HG02870 (cell line): ENCODE results near the gene PYCR2.

Source experiments
- ATAC-seq: cut with Tn5 transposase; IDR thresholded peaks from one replicate; pipeline ENCODE4 v1.9.1; 2021; ENCODE audit warnings: mild to moderate bottlenecking, moderate library complexity; ENCODE audit not compliant: unreplicated experiment

Gene PYCR2

DNA sequence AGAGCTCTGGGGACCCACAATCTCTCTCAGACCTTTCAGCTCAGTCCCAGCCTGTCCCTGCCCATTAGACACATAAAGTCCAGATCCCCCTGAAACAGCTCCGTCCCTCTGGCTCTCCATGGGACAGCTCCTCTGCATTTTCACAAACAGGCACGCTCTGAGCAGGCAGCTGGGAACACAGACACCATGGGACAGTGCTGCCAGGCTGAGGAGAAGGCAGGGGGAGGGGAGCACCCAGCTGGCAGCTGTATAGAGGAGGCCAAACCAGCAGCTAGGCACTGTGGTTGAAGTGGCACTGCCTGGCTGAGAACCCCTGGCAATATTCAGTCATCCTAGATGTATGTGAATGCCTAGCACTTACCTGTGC is 43.8 kb downstream of the PYCR2 start:
- no peak for ATAC-seq

DNA sequence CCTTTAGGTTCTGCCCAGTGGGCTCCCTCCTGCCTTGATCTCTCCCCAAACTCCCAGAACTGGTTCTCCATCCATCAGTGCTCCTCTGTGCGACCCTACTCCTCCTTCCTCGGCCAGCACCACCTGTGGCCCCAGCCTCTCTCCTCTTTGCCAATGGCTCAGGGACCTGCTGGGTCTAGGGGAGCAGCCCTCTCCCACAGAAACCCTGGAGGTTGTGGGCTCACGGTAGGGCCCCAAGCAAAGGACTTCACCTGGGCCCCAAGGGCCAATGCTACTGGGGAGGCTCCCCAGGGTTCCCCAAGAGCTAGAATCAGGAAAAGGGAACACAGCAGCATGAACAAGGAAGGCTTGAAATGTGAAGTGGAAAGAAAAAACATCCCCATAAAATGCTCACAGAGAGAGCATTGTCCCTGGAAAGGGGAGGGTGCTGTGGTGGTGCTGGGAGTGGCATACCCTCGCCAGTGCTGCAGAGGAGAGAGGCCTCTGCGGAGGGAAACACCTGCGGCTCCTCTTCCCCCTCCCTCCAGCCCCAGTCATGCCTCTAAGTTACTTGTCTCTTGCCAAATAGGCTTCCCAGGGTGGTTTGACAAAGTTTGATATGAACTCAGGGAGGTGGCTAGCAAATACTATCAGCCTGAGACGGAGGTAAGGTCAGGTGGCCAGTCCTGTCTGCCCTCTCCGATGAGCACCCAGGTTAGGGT is 44.4 kb downstream of the PYCR2 start:
- ATAC-seq: no peak

DNA sequence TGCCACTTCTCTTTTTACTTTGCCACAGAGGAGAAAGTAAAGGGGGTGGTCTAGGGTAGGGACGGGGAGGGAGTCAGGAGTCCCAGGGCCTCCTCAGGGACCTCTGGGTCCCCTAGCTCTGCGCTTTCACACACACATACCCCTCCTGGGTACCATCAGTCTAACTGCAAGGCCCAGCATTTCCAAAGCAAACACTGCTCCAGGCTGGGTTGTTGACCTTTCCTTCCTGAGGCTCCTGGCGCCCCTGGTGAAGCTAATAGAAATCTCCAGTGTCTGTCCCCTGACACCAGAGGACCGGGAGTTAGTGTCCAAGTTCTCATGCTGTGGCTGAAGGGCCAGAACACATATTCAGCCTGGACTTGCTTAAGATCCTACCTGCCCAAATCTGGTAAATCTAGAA is 45.8 kb downstream of the PYCR2 start:
- ATAC-seq: no peak

DNA sequence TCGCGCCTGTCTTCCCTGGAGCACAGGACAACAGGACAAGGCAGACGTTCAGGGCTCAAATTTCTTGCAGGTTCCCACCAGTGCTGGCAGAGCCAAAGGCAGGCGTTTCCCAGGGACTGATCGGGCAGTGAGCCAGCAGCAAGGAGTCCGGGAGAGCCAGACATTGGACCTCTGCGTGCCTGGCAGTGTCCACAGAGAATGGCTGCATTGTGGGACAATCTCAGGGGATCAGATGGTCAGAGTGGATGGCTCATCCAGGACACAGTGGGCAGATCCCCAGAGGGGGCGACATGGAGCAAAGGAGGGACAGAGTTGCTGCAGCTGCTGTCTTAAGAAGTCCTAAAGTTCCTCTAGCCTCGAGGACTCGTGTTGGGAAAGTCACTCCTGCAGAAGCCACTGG is 46.5 kb downstream of the PYCR2 start:
- no peak for ATAC-seq

DNA sequence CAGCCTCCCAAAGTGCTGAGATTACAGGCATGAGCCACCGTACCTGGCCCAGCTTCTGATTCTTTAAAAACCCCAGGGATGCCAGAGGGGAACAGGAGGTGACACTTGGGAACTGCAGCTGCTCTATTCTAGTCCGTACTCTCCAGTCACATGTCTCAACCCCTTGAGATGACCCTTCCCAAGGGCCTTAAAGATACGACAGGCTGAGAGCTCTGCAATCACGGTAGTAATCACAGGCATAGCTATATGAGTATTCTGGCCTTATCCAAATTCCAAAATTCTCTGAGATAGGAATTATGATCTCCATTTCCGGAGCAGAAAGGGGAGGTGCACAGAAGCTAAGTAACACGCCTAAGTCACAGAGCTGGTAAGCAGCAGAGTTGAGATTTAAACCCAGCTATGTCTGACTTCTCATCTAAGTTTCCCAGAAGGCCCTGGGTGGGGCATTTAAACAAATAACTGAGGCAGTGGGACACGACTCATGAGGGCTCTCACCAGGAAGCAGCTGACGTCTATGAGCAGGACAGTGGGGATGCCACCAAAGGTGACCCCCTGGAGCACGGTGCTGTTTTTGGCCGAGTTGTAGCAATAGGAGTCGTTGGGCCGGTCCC is 47.0 kb downstream of the PYCR2 start:
- ATAC-seq: no peak

DNA sequence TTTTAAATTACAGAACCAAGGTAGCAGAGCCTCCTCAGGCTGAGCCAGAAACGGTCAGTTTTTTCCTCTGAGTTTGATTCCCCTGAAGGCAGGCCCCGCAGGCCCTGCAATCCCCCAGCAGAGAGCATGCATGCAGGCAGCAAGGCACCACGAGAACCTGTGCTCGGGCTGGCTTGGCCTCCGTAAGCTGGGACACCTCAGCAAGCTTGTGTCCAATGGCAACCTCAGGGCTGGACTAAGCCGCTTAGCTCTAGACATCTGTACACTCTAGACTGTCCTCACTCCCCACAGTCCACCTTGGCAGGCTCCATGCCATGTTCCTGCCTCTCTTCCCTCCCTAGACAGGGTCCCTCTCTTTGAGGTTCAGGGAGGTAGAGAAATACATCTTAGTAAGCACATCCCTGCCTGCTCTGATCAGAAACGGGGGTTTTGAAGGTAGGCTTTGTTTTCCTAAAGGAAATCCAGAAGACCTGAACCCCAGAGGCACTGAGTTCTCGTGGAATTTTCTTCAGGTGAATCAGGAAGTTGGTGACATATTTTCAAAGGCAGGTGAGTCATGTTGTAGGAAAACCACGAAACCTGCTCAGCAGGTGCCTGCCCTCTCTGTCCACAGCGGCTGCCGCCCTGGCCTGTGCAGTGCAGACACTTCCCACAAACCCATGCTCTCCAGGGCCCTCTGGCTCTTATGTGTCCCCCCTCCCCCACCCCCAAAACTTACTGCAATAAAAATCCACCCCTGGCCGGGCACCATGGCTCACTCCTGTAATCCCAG is 48.8 kb downstream of the PYCR2 start:
- ATAC-seq: no peak

DNA sequence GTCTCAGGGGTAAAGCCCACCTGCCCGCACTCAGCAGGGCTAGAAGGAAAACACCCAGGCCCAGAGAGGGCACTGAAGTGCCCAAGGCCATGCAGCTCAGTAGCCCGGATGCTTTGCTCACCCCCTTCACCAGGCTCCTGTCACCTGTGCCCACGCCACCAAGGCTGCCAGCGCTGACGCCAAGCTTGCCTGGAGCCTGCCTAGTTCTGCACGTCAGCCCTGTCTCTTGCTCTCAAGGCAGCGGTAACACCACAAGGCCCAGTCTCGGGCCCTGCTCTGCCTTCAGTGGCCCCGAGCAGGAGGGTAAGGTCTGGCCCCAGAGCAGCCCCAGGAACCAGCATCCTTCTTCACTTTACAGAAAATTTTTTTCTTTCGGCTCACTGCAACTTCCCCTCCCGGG is 49.6 kb downstream of the PYCR2 start:
- no peak for ATAC-seq

DNA sequence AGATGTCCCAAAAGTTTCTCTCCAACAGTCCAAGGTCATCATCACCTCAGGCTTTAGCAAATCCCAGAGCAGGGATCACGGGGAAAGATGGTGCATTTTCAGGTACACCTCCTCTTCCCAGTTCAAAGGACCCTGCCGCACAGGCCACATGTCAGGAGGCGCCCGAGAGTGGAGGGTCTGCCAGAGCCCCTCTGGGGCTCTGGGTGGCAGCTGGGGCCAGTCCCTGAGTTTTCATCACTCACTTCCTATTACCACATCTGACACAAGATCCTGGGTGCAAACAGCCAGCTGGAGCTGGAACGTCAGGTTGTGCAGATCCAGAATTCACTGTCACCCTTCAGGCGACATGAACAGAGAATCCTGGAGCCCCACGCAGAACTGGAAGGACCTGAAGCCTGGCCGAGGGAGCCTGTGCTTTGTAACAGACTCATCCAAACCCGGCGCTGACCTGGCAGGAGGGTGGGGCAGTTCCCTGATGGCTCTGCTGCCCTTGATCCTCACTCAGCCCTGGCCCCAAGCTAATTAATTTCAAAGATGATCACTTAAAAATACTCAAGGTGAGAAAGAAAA is 50.7 kb downstream of the PYCR2 start:
- no peak for ATAC-seq

DNA sequence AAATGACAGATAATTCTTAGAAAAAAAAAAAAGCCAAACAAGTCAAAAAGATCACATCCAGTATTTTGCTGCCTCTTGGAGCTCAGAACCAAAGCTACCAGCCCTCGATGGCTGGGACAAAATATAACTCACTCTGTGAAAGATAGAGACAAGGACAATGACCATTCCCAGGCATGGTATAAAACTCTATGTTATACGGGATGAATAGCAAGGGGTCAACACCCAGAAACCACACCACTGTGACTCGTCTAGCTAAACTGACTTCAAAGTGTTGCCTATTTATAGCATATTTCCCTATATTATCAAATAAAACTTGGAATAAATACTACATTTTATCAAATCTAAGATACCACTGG is 52.0 kb downstream of the PYCR2 start:
- ATAC-seq: no peak

DNA sequence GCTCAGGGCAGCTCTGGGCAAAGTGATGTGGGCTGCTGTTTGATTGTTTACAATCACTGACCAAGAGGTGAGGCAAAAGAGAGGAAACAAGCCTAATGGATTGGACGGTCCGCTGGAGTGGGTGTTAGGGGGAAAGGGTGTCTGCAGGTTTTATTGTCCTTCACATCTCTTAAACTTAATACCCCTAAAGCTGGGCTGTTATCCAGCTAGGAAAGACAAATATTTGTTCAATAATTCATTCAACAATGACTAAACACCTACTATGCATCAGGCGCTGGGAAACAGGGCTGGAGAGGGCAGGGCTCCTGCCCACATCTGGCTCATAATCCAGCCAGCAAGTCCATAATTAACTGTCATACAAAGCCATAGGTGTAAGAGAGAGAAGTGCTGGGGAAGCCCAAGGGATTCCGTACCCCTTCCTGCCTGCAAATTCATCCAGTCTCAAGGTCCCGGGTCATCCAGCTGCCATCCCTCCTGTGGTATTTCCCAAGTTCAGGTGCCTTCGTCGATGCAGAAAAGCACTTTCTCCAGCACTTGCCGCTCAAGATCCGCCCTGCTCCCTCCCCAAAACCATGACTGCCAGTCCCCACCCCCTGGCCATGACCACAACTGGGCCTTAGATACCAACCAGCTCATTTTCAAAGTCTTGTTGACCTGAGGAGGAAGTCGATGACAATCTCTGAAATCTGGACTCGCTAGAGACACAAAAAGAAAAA is 52.5 kb downstream of the PYCR2 start:
- no peak for ATAC-seq

DNA sequence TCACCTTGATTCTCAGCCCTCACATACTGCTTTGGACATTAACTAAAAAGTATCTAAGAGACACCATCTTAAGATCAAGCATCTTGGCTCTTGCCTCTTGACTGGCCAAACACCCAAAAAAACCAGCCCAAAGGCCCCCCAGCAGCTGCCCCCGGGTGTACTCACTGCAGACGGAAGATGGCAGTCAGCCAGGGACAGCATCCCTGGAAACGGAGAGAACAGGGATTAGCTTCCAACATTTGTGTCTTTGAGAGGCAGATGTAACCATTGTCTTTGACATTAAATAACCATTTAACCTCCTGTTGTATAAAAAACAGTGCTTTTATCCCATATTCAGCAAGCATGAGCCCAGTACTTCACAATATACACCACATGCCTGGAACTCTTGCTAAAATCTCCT is 53.1 kb downstream of the PYCR2 start:
- no peak for ATAC-seq
